Measurements from ENCODE around the gene LSM6.

LSM6 gene

GRCh38 chr4:146229406-146229805 is 53.9 kb downstream of the LSM6 start (continued):
- TF ChIP-seq PRDM10 (tag by site-specific recombination; IDR thresholded peaks at IDR 0.05) (no peak), ZNF354C (tag by site-specific recombination; IDR thresholded peaks at IDR 0.05; ENCODE audit: borderline replicate concordance, low read depth) (no peak), ZNF426 (tag by site-specific recombination; IDR thresholded peaks at IDR 0.05) (no peak)
- TF ChIP-seq, protein P1, sequence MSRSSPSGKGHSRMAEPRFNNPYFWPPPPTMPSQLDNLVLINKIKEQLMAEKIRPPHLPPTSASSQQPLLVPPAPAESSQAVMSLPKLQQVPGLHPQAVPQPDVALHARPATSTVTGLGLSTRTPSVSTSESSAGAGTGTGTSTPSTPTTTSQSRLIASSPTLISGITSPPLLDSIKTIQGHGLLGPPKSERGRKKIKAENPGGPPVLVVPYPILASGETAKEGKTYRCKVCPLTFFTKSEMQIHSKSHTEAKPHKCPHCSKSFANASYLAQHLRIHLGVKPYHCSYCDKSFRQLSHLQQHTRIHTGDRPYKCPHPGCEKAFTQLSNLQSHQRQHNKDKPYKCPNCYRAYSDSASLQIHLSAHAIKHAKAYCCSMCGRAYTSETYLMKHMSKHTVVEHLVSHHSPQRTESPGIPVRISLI (tag by site-specific recombination; IDR thresholded peaks at IDR 0.05), result no peak

DNA sequence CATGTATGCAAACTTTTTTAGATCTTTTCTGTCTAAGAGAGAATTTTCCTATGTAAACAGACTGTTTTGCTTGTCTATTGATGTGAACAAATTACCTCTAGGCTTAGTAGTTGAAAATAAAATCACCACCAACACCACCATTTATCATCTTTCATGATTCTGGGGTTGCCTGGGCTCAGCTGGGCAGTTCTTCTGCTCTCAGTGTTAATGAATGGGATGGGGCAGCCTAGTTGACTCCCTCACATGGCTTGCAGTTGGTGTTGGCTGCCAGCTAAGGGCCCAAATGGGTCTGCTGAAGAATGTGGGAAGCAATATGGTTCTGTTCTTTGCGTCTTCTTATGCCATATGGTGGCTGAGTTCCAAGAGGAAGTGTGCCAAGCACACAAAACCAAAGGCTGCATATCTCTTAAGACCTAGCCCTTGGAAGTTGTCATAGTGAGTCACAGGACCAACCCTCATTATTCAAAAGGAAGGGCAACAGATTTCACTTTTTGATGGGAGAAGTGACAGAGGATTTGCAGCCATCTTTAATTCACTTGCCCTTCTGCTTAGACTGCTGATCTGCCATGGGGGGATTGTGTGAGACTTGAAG is 56.7 kb downstream of the LSM6 start:
- no peaks in the 10 kb centered on the region for H3K36me3 ChIP-seq (ENCODE audit: control insufficient read depth in 2 of 2, insufficient read depth in 1 of 2, low read length in 2 of 2)
- no peak for TF ChIP-seq ZIC2 (tag by site-specific recombination; IDR thresholded peaks at IDR 0.05)
- H3K4me1 ChIP-seq (ENCODE audit: control insufficient read depth, insufficient read depth, low read length), result no peaks in the 10 kb centered on the region
- H3K4me3 ChIP-seq (ENCODE audit: low read depth, low read length), result no peak overlapping the region
- H3K9me3 ChIP-seq (ENCODE audit: control insufficient read depth, insufficient read depth, low read depth, low read length), result no peaks in the 10 kb centered on the region
- no peak overlapping the region for H3K27ac ChIP-seq (ENCODE audit: extremely low read depth, low read depth, low read length)
- POLR2A ChIA-PET, result no interaction called here
- CTCF ChIA-PET, result interaction anchor here (0.5 kb wide), 1 partner anchor 764 kb away, joined by 4 read pairs; no protein-coding TSS in a partner anchor

- CTCF ChIA-PET, result interaction anchor here (0.7 to 1.6 kb wide), 2 partner anchors 9 to 867 kb away, joined by 3 read pairs; no protein-coding TSS in a partner anchor
- H3K4me3 ChIP-seq (ENCODE audit: low read depth, low read length), result no peak overlapping the region
Measured at GRCh38 chr4:146235654-146236177, 60.2 kb downstream of the LSM6 start.

More at GRCh38 chr4:146235654-146236177, 60.2 kb downstream of the LSM6 start:
- no peaks in the 10 kb centered on the region for H3K9me3 ChIP-seq (ENCODE audit: control insufficient read depth, insufficient read depth, low read depth, low read length)
- POLR2A ChIA-PET, result no interaction called here
- no peak for TF ChIP-seq PRDM1 (tag by site-specific recombination; IDR thresholded peaks at IDR 0.05)
- TF ChIP-seq, protein P2, sequence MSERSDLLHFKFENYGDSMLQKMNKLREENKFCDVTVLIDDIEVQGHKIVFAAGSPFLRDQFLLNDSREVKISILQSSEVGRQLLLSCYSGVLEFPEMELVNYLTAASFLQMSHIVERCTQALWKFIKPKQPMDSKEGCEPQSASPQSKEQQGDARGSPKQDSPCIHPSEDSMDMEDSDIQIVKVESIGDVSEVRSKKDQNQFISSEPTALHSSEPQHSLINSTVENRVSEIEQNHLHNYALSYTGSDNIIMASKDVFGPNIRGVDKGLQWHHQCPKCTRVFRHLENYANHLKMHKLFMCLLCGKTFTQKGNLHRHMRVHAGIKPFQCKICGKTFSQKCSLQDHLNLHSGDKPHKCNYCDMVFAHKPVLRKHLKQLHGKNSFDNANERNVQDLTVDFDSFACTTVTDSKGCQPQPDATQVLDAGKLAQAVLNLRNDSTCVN (tag by site-specific recombination; optimal IDR thresholded peaks at IDR 0.05), result no peak
- no peak for TF ChIP-seq BCL11B (tag by site-specific recombination; IDR thresholded peaks at IDR 0.05; ENCODE audit: low read depth)
- no peak for TF ChIP-seq AEBP2 (tag by site-specific recombination; IDR thresholded peaks at IDR 0.05; ENCODE audit: borderline replicate concordance)
- no peak for TF ChIP-seq ZNF843 (tag by site-specific recombination; IDR thresholded peaks at IDR 0.05)
- no peak for TF ChIP-seq ZNF132 (tag by site-specific recombination; IDR thresholded peaks at IDR 0.05; ENCODE audit: borderline replicate concordance)
- TF ChIP-seq SETDB1 (IDR thresholded peaks at IDR 0.05; ENCODE audit: insufficient read length, low read length), result no peak
- no peaks in the 10 kb centered on the region for H3K4me1 ChIP-seq (ENCODE audit: control insufficient read depth, insufficient read depth, low read length)
- no peaks in the 10 kb centered on the region for H3K36me3 ChIP-seq (ENCODE audit: control insufficient read depth in 2 of 2, insufficient read depth in 1 of 2, low read length in 2 of 2)
- H3K27ac ChIP-seq (ENCODE audit: extremely low read depth, low read depth, low read length), result no peak overlapping the region
